GM19372 (cell line): Measurements from ENCODE around the gene BOLA2B.
"Not testable (repeated sequence)": the region's sequence is repeated elsewhere in the genome, so short reads cannot be mapped to it uniquely, and the experiment has no call there.

Experiments
- ATAC-seq: cut with Tn5 transposase; IDR thresholded peaks from one replicate; pipeline ENCODE4 v1.9.1; 2021; ENCODE audit warnings: mild to moderate bottlenecking, low read depth, moderate library complexity; ENCODE audit not compliant: unreplicated experiment

BOLA2B gene

GRCh38 chr16:30193615-30194014 is at the start of gene BOLA2B, which contains the start of gene SLX1A:
TSS of gene BOLA2B (minus strand) at chr16:30193666. CDS start at chr16:30193595, 71 bp downstream.
TSS of gene SLX1A (plus strand) at chr16:30193875. CDS start at chr16:30194085, 210 bp downstream.
- peak; percentile 85 for ATAC-seq

- not testable (repeated sequence) for ATAC-seq
These were observed 23.6 kb upstream of the BOLA2B start for GRCh38 chr16:30217082-30217481.

- ATAC-seq = not testable (repeated sequence)
These were observed 17.9 kb upstream of the BOLA2B start for GRCh38 chr16:30211414-30211813.

- ATAC-seq = not testable (repeated sequence)
These were observed 15.6 kb upstream of the BOLA2B start for GRCh38 chr16:30209032-30209431.

- ATAC-seq = not testable (repeated sequence)
These were observed 13.7 kb upstream of the BOLA2B start for GRCh38 chr16:30207063-30207704.

- not testable (repeated sequence) for ATAC-seq
These were observed 12.8 kb upstream of the BOLA2B start for GRCh38 chr16:30206252-30206651.

- not testable (repeated sequence) for ATAC-seq
These were observed 12.2 kb upstream of the BOLA2B start for GRCh38 chr16:30205541-30206236.

- not testable (repeated sequence) for ATAC-seq
These were observed 6.3 kb upstream of the BOLA2B start for GRCh38 chr16:30199608-30200343.

- not testable (repeated sequence) for ATAC-seq
These were observed 5.6 kb upstream of the BOLA2B start, which contains the start of gene SULT1A3 for GRCh38 chr16:30199049-30199448. TSS of gene SULT1A3 (plus strand) at chr16:30199255. CDS start at chr16:30200729, 1,474 bp downstream.

- not testable (repeated sequence) for ATAC-seq
These were observed 3.5 kb upstream of the BOLA2B start for GRCh38 chr16:30197001-30197400.

GRCh38 chr16:30194172-30194925 is 883 bp upstream of the BOLA2B start:
- peak; percentile 47 for ATAC-seq

GRCh38 chr16:30193098-30193497 is 368 bp downstream of the BOLA2B start:
- ATAC-seq = peak; percentile 9

- ATAC-seq = not testable (repeated sequence)
These were observed 2.3 kb downstream of the BOLA2B start for GRCh38 chr16:30191158-30191557.

- no peak for ATAC-seq
These were observed 5.4 kb downstream of the BOLA2B start for GRCh38 chr16:30187971-30188561.

- no peak for ATAC-seq
These were observed 6.0 kb downstream of the BOLA2B start for GRCh38 chr16:30187556-30187865.

- ATAC-seq = no peak
These were observed 6.5 kb downstream of the BOLA2B start for GRCh38 chr16:30186782-30187555.

GRCh38 chr16:30186444-30186781 is 7.1 kb downstream of the BOLA2B start:
- no peak for ATAC-seq

- no peak for ATAC-seq
These were observed 7.6 kb downstream of the BOLA2B start for GRCh38 chr16:30185683-30186421.
